Gastrocnemius medialis (tissue), 4 donors: ENCODE data around the gene PYY.

Experiments used
- POLR2A ChIP-seq, 2 donors: fragments of 450-650 bp; IDR thresholded peaks; one replicate each; pipeline ENCODE4 v1.6.1; 2017; ENCODE audit warnings: antibody characterized with exemption in 2 of 2, mild to moderate bottlenecking in 2 of 2, moderate library complexity in 2 of 2
- TF ChIP-seq, protein P1 (sequence below), 5 experiments: fragments of 450-650 bp in 3 of 5; fragments of 200-600 bp in 2 of 5; sonication (generic) in 2 of 5; IDR thresholded peaks in 4 of 5; conservative IDR thresholded peaks in 1 of 5; 1 replicate in 4 of 5; 2 replicates in 1 of 5; pipeline ENCODE4 v1.5.1; 2016 to 2019; ENCODE audit warnings: antibody characterized with exemption in 5 of 5, mild to moderate bottlenecking in 3 of 5, moderate library complexity in 3 of 5

DNA sequence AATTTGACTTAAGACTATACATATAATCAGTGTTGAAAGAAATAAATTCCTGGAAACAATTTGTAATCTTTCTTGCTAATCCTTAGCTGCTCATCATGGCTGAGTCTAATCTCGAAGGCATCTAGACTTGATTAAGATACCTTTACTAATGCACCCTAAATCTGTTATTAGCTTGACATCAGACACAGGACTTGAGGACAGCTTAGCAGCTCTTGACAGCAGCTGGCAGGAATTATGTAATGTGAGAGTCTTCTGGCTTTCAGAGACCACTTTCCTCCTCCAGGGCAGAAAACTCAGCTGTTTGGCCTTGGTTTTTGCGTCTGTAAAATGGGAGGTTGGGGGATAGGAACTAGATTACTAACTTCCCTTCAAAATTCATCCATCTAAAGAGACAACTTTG, 39.3 kb downstream of the PYY start:
- TF ChIP-seq, protein P1, sequence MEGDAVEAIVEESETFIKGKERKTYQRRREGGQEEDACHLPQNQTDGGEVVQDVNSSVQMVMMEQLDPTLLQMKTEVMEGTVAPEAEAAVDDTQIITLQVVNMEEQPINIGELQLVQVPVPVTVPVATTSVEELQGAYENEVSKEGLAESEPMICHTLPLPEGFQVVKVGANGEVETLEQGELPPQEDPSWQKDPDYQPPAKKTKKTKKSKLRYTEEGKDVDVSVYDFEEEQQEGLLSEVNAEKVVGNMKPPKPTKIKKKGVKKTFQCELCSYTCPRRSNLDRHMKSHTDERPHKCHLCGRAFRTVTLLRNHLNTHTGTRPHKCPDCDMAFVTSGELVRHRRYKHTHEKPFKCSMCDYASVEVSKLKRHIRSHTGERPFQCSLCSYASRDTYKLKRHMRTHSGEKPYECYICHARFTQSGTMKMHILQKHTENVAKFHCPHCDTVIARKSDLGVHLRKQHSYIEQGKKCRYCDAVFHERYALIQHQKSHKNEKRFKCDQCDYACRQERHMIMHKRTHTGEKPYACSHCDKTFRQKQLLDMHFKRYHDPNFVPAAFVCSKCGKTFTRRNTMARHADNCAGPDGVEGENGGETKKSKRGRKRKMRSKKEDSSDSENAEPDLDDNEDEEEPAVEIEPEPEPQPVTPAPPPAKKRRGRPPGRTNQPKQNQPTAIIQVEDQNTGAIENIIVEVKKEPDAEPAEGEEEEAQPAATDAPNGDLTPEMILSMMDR (IDR thresholded peaks at IDR 0.05 in 4 of 5, conservative IDR thresholded peaks at IDR 0.05 in 1 of 5): no peak
- no peak for TF ChIP-seq POLR2A (IDR thresholded peaks at IDR 0.05)
